K562 (cell line): Measurements from ENCODE around the gene ATPAF2. TPM values are rescaled to one million over a fixed set of nuclear protein-coding genes. Genes with fewer than 3 reads are reported as not detected.
A peak's percentile ranks its signal among the peaks of the same experiment; 100 is the strongest.

Source experiments
- ASH1L ChIP-seq: fragments of 450-650 bp; IDR thresholded peaks from 2 replicates; pipeline ENCODE4 v1.6.1; 2018; ENCODE audit warnings: borderline replicate concordance, mild to moderate bottlenecking, low read depth; ENCODE audit not compliant: partially characterized antibody
- ATF7 ChIP-seq: fragments of 450-650 bp; IDR thresholded peaks from 2 replicates; pipeline ENCODE4 v1.7.1; 2014; ENCODE audit warnings: mild to moderate bottlenecking, moderate library complexity
- CTBP1 ChIP-seq: fragments of 450-650 bp; IDR thresholded peaks from 2 replicates; pipeline ENCODE4 v1.6.1; 2016; ENCODE audit warnings: borderline replicate concordance
- EWSR1 ChIP-seq: fragments of 450-650 bp; IDR thresholded peaks from 2 replicates; pipeline ENCODE4 v1.6.1; 2018; ENCODE audit warnings: borderline replicate concordance, mild to moderate bottlenecking, low read depth, moderate library complexity; ENCODE audit not compliant: partially characterized antibody
- FOXK2 ChIP-seq, 2 experiments: fragments of 450-650 bp; IDR thresholded peaks in 1 of 2; conservative IDR thresholded peaks in 1 of 2; 2 replicates each; pipeline ENCODE4 v1.6.1; 2016; ENCODE audit warnings: low read depth in 2 of 2, mild to moderate bottlenecking in 1 of 2
- MEIS2 ChIP-seq: fragments of 450-650 bp; IDR thresholded peaks from 2 replicates; pipeline ENCODE4 v1.6.1; 2014; ENCODE audit warnings: mild to moderate bottlenecking; ENCODE audit not compliant: partially characterized antibody
- TCF7L2 ChIP-seq: fragments of 150-350 bp; IDR thresholded peaks from 2 replicates; pipeline ENCODE4 v1.6.1; 2016; ENCODE audit warnings: low read depth, mild to moderate bottlenecking, low read length, moderate library complexity
- TFAM ChIP-seq: fragments of 250-450 bp; sonication (Bioruptor Pico); conservative IDR thresholded peaks from 2 replicates; pipeline ENCODE4 v1.5.0; 2021; ENCODE audit warnings: mild to moderate bottlenecking, moderate library complexity
- ZNF143 ChIP-seq: sonication (generic); formaldehyde crosslinking; IDR thresholded peaks from 2 replicates; pipeline ENCODE4 v1.9.0; 2022; ENCODE audit warnings: mild to moderate bottlenecking, missing genetic modification reagents
- polyA plus RNA-seq, 8 experiments: library from polyadenylated mRNA; depleted of rRNA in 4 of 8; stranded (reverse) in 5 of 8; unstranded in 3 of 8; fragments of >200 nt; fragmentation: Nextera tagmentation in 2 of 8; fragmentation: Illumina TruSeq in 1 of 8; extraction: Ambion mirVana in 2 of 8; extraction: Trizol in 1 of 8; gene quantifications; 2 replicates each; pipeline versions ENCODE4 v1.2.1 to v1.2.3, GENCODE V29; 2011 to 2014; ENCODE audit warnings: inconsistent platforms in 1 of 8, missing spikeins in 1 of 8
- total RNA-seq, 7 experiments: library from RNA; depleted of rRNA in 6 of 7; stranded (reverse); fragments of >200 nt in 6 of 7; fragmentation: Illumina TruSeq in 2 of 7; extraction: Trizol in 2 of 7; gene quantifications; 2 replicates each; pipeline versions ENCODE4 v1.2.1 to v1.2.3, GENCODE V29; 2011 to 2021; ENCODE audit warnings: low replicate concordance in 1 of 7
- TF ChIP-seq, protein P1 (sequence below), 2 experiments: fragments of 450-650 bp; IDR thresholded peaks; 2 replicates each; pipeline ENCODE4 v1.6.1; 2016; ENCODE audit warnings: mild to moderate bottlenecking in 2 of 2, borderline replicate concordance in 1 of 2, low read depth in 1 of 2, moderate library complexity in 1 of 2
- TF ChIP-seq, protein P2 (sequence below): fragments of 250-450 bp; sonication (Bioruptor Pico); IDR thresholded peaks from 2 replicates; pipeline ENCODE4 v1.8.0; 2022; ENCODE audit warnings: moderate library complexity, mild to moderate bottlenecking, inconsistent platforms
- TF ChIP-seq, protein P3 (sequence below): IDR thresholded peaks from 2 replicates; pipeline ENCODE4 v1.6.1; 2016; ENCODE audit warnings: missing genetic modification characterization, missing compliant biosample characterization
- TF ChIP-seq, protein P4 (sequence below): fragments of 250-450 bp; sonication (Bioruptor Pico); IDR thresholded peaks from 2 replicates; pipeline ENCODE4 v1.9.0; 2021; ENCODE audit warnings: mild to moderate bottlenecking, inconsistent platforms

Gene ATPAF2
- total and polyA plus RNA-seq, 9 of the 15 experiments (the other 6 are each of a cell fraction or from before 2014, with no cell fraction given), result 2.1 to 19.2 (median 11.3) TPM

DNA sequence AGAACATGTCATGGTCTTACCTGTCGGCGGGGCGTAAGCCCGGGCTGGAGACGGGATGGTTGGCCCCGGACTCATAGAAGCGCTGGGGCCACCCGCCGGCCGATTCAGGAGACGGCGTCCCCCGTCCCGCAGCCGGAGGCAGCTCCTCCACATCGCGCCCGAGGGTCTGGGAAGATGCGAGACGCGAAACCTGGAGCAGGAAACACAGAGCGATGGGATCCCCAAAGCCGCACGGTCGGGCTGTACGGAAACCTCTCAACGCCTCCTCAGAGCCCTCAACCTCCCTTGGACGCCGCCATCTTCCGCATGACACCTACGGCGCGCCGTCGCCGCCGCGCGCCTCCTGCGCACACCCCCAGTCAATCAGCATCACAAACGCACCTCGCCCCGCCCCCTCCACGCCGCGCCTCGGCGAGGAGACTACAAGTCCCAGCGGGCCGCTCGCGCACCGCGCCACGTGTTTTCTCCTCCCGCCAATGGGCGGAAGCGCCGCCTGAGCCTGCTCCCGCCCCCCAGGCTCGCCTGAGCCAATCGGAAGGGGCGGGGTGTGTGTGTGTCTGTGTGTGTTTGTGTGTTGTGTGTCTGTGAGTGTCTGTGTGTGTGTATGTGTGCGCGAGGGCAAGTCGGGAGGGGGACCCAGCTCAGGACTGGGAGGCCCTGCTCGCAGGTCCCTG, at the start of gene ATPAF2, which contains the start of gene GID4 (continued):
- TF ChIP-seq CTBP1 (peak; percentile 68), EWSR1 (no peak), TCF7L2 (peak; percentile 87), TFAM (CRISPR knock-in tag) (no peak), MEIS2 (peak; percentile 88), ATF7 (peak; percentile 82), ZNF143 (CRISPR knock-in tag) (peak; percentile 97), FOXK2 (conservative IDR thresholded peaks at IDR 0.05 in 1 of 2, IDR thresholded peaks at IDR 0.05 in 1 of 2; ENCODE audit: low read depth in 2 of 2) (peak; percentile 72 to 85; a peak in 3 of 4 replicates), ASH1L (peak; percentile 82)
- TF ChIP-seq, protein P1, sequence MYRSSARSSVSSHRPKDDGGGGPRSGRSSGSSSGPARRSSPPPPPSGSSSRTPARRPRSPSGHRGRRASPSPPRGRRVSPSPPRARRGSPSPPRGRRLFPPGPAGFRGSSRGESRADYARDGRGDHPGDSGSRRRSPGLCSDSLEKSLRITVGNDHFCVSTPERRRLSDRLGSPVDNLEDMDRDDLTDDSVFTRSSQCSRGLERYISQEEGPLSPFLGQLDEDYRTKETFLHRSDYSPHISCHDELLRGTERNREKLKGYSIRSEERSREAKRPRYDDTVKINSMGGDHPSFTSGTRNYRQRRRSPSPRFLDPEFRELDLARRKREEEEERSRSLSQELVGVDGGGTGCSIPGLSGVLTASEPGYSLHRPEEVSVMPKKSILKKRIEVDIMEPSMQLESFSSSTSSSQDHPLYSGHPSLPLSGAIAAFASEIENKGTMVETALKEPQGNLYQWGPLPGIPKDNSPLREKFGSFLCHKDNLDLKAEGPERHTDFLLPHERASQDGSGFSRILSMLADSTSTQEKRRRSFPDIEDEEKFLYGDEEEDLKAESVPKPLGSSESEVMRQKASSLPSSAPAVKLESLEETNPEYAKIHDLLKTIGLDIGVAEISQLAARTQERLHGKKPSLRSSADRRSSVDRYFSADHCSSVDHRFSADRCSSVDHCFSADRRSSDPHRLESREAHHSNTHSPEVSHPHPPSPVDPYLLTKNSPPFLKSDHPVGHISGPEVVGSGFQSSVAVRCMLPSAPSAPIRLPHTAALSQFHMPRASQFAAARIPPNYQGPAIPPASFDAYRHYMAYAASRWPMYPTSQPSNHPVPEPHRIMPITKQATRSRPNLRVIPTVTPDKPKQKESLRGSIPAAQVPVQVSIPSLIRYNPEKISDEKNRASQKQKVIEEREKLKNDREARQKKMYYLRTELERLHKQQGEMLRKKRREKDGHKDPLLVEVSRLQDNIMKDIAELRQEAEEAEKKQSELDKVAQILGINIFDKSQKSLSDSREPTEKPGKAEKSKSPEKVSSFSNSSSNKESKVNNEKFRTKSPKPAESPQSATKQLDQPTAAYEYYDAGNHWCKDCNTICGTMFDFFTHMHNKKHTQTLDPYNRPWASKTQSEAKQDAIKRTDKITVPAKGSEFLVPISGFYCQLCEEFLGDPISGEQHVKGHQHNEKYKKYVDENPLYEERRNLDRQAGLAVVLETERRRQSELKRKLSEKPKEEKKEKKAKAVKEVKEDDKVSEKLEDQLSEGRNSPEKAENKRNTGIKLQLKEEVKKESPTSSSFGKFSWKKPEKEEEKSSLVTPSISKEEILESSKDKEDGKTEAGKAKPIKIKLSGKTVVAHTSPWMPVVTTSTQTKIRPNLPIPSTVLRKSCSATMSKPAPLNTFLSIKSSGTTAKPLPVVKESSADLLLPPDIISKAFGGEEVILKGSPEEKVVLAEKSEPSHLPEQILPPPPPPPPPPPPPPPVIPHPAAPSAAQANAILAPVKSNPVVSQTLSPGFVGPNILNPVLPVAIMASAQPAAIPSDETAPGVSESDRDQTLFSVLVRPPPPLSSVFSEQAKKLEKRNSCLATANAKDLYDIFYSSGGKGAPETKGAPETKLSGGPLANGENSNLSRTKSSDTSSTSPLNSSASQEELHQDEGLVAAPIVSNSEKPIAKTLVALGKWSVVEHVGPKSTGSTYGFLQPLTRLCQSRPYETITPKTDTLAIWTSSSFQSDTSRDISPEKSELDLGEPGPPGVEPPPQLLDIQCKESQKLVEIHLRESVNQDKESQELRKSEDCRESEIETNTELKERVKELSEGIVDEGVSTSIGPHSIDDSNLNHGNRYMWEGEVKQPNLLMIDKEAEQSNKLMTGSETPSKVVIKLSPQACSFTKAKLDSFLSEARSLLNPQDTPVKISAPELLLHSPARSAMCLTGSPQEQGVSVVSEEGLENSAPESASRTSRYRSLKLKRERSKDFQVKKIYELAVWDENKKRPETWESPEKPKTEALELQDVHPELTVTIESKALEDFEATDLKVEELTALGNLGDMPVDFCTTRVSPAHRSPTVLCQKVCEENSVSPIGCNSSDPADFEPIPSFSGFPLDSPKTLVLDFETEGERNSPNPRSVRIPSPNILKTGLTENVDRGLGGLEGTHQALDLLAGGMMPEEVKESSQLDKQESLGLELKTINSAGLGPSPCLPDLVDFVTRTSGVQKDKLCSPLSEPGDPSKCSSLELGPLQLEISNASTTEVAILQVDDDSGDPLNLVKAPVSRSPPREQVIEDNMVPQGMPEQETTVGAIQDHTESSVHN (IDR thresholded peaks at IDR 0.05; ENCODE audit: borderline replicate concordance in 1 of 2, low read depth in 1 of 2), result no peak
- TF ChIP-seq, protein P2, sequence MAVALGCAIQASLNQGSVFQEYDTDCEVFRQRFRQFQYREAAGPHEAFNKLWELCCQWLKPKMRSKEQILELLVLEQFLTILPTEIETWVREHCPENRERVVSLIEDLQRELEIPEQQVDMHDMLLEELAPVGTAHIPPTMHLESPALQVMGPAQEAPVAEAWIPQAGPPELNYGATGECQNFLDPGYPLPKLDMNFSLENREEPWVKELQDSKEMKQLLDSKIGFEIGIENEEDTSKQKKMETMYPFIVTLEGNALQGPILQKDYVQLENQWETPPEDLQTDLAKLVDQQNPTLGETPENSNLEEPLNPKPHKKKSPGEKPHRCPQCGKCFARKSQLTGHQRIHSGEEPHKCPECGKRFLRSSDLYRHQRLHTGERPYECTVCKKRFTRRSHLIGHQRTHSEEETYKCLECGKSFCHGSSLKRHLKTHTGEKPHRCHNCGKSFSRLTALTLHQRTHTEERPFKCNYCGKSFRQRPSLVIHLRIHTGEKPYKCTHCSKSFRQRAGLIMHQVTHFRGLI (CRISPR knock-in tag), result no peak
- TF ChIP-seq, protein P3, sequence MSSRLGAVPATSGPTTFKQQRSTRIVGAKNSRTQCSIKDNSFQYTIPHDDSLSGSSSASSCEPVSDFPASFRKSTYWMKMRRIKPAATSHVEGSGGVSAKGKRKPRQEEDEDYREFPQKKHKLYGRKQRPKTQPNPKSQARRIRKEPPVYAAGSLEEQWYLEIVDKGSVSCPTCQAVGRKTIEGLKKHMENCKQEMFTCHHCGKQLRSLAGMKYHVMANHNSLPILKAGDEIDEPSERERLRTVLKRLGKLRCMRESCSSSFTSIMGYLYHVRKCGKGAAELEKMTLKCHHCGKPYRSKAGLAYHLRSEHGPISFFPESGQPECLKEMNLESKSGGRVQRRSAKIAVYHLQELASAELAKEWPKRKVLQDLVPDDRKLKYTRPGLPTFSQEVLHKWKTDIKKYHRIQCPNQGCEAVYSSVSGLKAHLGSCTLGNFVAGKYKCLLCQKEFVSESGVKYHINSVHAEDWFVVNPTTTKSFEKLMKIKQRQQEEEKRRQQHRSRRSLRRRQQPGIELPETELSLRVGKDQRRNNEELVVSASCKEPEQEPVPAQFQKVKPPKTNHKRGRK (tag), result no peak
- TF ChIP-seq, protein P4, sequence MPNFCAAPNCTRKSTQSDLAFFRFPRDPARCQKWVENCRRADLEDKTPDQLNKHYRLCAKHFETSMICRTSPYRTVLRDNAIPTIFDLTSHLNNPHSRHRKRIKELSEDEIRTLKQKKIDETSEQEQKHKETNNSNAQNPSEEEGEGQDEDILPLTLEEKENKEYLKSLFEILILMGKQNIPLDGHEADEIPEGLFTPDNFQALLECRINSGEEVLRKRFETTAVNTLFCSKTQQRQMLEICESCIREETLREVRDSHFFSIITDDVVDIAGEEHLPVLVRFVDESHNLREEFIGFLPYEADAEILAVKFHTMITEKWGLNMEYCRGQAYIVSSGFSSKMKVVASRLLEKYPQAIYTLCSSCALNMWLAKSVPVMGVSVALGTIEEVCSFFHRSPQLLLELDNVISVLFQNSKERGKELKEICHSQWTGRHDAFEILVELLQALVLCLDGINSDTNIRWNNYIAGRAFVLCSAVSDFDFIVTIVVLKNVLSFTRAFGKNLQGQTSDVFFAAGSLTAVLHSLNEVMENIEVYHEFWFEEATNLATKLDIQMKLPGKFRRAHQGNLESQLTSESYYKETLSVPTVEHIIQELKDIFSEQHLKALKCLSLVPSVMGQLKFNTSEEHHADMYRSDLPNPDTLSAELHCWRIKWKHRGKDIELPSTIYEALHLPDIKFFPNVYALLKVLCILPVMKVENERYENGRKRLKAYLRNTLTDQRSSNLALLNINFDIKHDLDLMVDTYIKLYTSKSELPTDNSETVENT (CRISPR knock-in tag), result 0 out of 2 replicates have a peak, but pooled peaks have one; percentile 10
